Measurements from ENCODE around the gene GK.
"Not testable (repeated sequence)": the region's sequence is repeated elsewhere in the genome, so short reads cannot be mapped to it uniquely, and the experiment has no call there.

GK gene

GRCh38 chrX:30654386-30654785 is 1.2 kb downstream of the GK start:
- DNase-seq (ENCODE audit: low read depth in 2 of 2), result not testable (repeated sequence)

- DNase-seq (ENCODE audit: low read depth in 2 of 2), result no peak
Measured at GRCh38 chrX:30654989-30655607, 1.9 kb downstream of the GK start.

- no peak for DNase-seq (ENCODE audit: low read depth in 2 of 2)
Measured at GRCh38 chrX:30655991-30656390, 2.8 kb downstream of the GK start.

GRCh38 chrX:30657196-30658161 is 4.3 kb downstream of the GK start:
- no peak for DNase-seq (ENCODE audit: low read depth in 2 of 2)

GRCh38 chrX:30659421-30659820 is 6.2 kb downstream of the GK start:
- DNase-seq (ENCODE audit: low read depth in 2 of 2), result no peak

- no peak for DNase-seq (ENCODE audit: low read depth in 2 of 2)
Measured at GRCh38 chrX:30661228-30661627, 8.0 kb downstream of the GK start.

- DNase-seq (ENCODE audit: low read depth in 2 of 2), result no peak
Measured at GRCh38 chrX:30663322-30663721, 10.1 kb downstream of the GK start.

GRCh38 chrX:30665471-30665870 is 12.2 kb downstream of the GK start:
- no peak for DNase-seq (ENCODE audit: low read depth in 2 of 2)

- no peak for DNase-seq (ENCODE audit: low read depth in 2 of 2)
Measured at GRCh38 chrX:30666094-30666493, 12.9 kb downstream of the GK start.

GRCh38 chrX:30668581-30668980 is 15.4 kb downstream of the GK start:
- DNase-seq (ENCODE audit: low read depth in 2 of 2), result no peak

GRCh38 chrX:30671189-30671588 is 18.0 kb downstream of the GK start:
- DNase-seq (ENCODE audit: low read depth in 2 of 2), result not testable (repeated sequence)

GRCh38 chrX:30673127-30673796 is 20.0 kb downstream of the GK start:
- no peak for DNase-seq (ENCODE audit: low read depth in 2 of 2)

GRCh38 chrX:30673884-30674598 is 20.8 kb downstream of the GK start:
- DNase-seq (ENCODE audit: low read depth in 2 of 2), result no peak

GRCh38 chrX:30674799-30675198 is 21.6 kb downstream of the GK start:
- DNase-seq (ENCODE audit: low read depth in 2 of 2), result no peak

GRCh38 chrX:30679369-30679768 is 26.1 kb downstream of the GK start:
- DNase-seq (ENCODE audit: low read depth in 2 of 2), result no peak

- no peak for DNase-seq (ENCODE audit: low read depth in 2 of 2)
Measured at GRCh38 chrX:30680618-30681017, 27.4 kb downstream of the GK start.

GRCh38 chrX:30688641-30689040 is 35.4 kb downstream of the GK start:
- no peak for DNase-seq (ENCODE audit: low read depth in 2 of 2)

- no peak for DNase-seq (ENCODE audit: low read depth in 2 of 2)
Measured at GRCh38 chrX:30689116-30689515, 35.9 kb downstream of the GK start.

- no peak for DNase-seq (ENCODE audit: low read depth in 2 of 2)
Measured at GRCh38 chrX:30690330-30690729, 37.1 kb downstream of the GK start.

- no peak for DNase-seq (ENCODE audit: low read depth in 2 of 2)
Measured at GRCh38 chrX:30693999-30694650, 40.9 kb downstream of the GK start.

- no peak for DNase-seq (ENCODE audit: low read depth in 2 of 2)
Measured at GRCh38 chrX:30702736-30703135, 49.5 kb downstream of the GK start.

Measured in activated CD4-positive, alpha-beta T cell treated with anti-CD3 and anti-CD28 coated beads for 24 hours (primary cell).